GM21723 (cell line): ENCODE data around the gene HJV.

ENCODE experiments used
- ATAC-seq: cut with Tn5 transposase; IDR thresholded peaks from one replicate; pipeline ENCODE4 v1.9.1; 2021; ENCODE audit warnings: mild to moderate bottlenecking, moderate library complexity; ENCODE audit not compliant: unreplicated experiment

Gene HJV

GRCh38 chr1:145994391-145995120, 27.0 kb downstream of the HJV start:
- no peak for ATAC-seq

GRCh38 chr1:145993618-145994390, 27.7 kb downstream of the HJV start:
- no peak for ATAC-seq

GRCh38 chr1:145992958-145993617, 28.4 kb downstream of the HJV start:
- no peak for ATAC-seq

GRCh38 chr1:145992502-145992936, 29.0 kb downstream of the HJV start:
- ATAC-seq = no peak

- no peak for ATAC-seq
These were observed 29.7 kb downstream of the HJV start for GRCh38 chr1:145991735-145992412.

GRCh38 chr1:145990249-145990855, 31.2 kb downstream of the HJV start:
- no peak for ATAC-seq

GRCh38 chr1:145988773-145989172, 32.8 kb downstream of the HJV start:
- no peak for ATAC-seq

- no peak for ATAC-seq
These were observed 33.6 kb downstream of the HJV start for GRCh38 chr1:145987926-145988325.

- no peak for ATAC-seq
These were observed 35.0 kb downstream of the HJV start for GRCh38 chr1:145986551-145986950.

GRCh38 chr1:145985502-145986439, 35.8 kb downstream of the HJV start:
- ATAC-seq = no peak

GRCh38 chr1:145985129-145985501, 36.4 kb downstream of the HJV start:
- no peak for ATAC-seq

GRCh38 chr1:145983960-145984830, 37.3 kb downstream of the HJV start:
- ATAC-seq = no peak

GRCh38 chr1:145983206-145983675, 38.3 kb downstream of the HJV start:
- no peak for ATAC-seq

GRCh38 chr1:145982010-145982723, 39.4 kb downstream of the HJV start:
- ATAC-seq = no peak

GRCh38 chr1:145980457-145980994, 41.0 kb downstream of the HJV start:
- ATAC-seq = no peak

GRCh38 chr1:145979746-145980456, 41.6 kb downstream of the HJV start:
- ATAC-seq = peak; percentile 22
